Chondrocyte (in vitro differentiated cells): ENCODE data around the gene PLD4. TPM values are rescaled to one million over a fixed set of nuclear protein-coding genes. Genes with fewer than 3 reads are reported as not detected.
A peak's percentile ranks its signal among the peaks of the same experiment; 100 is the strongest.

ENCODE experiments used
- DNase-seq: peaks from one replicate; pipeline ENCODE4 v3.0.0; 2021; ENCODE audit warnings: mixed read lengths, low spot score
- H3K27ac Mint-ChIP-seq: one replicate; pipeline ENCODE4 v1.8.0; 2021; ENCODE audit warnings: mild to moderate bottlenecking, moderate library complexity, mixed read lengths; ENCODE audit not compliant: unreplicated experiment
- H3K27me3 Mint-ChIP-seq: 2 replicates; pipeline ENCODE4 v1.8.0; 2021; ENCODE audit warnings: low read depth, mixed read lengths
- H3K36me3 Mint-ChIP-seq: 2 replicates; pipeline ENCODE4 v1.8.0; 2021; ENCODE audit warnings: low read depth, mixed read lengths
- H3K4me1 Mint-ChIP-seq: 2 replicates; pipeline ENCODE4 v1.8.0; 2021; ENCODE audit warnings: low read depth, mild to moderate bottlenecking, mixed read lengths
- H3K4me3 Mint-ChIP-seq: one replicate; pipeline ENCODE4 v1.8.0; 2021; ENCODE audit warnings: mild to moderate bottlenecking, moderate library complexity, mixed read lengths; ENCODE audit not compliant: unreplicated experiment
- H3K9me3 Mint-ChIP-seq: 2 replicates; pipeline ENCODE4 v1.8.0; 2021; ENCODE audit warnings: low read depth, mixed read lengths
- CTCF ChIP-seq: fragments of 200-600 bp; sonication (generic); IDR thresholded peaks from 2 replicates; pipeline ENCODE4 v1.5.0; 2021; ENCODE audit warnings: antibody characterized with exemption, mild to moderate bottlenecking, moderate library complexity
- total RNA-seq: library from RNA; stranded (reverse); gene quantifications from 3 replicates; pipeline ENCODE4 v1.2.1, GENCODE V29; 2021

PLD4 gene
- total RNA-seq, 1 donor from 2014 or later = 0.10 TPM

- TF ChIP-seq CTCF = no peak
- Mint-ChIP-seq H3K4me1 (peaks cover 4% of the 10 kb centered on the region), H3K4me3 (peak overlapping the region; percentile 60), H3K27ac (no peak overlapping the region), H3K27me3 (no peaks in the 10 kb centered on the region), H3K9me3 (no peaks in the 10 kb centered on the region), H3K36me3 (peaks cover 8% of the 10 kb centered on the region)
- no peak for DNase-seq
Observed at GRCh38 chr14:104933746-104934733, 9.4 kb downstream of the PLD4 start.

GRCh38 chr14:104935026-104935650, 10.5 kb downstream of the PLD4 start:
- no peaks in the 10 kb centered on the region for H3K9me3 Mint-ChIP-seq
- H3K27ac Mint-ChIP-seq = no peak overlapping the region
- no peaks in the 10 kb centered on the region for H3K27me3 Mint-ChIP-seq
- peaks cover 10% of the 10 kb centered on the region for H3K36me3 Mint-ChIP-seq
- no peak overlapping the region for H3K4me3 Mint-ChIP-seq
- no peak for TF ChIP-seq CTCF
- H3K4me1 Mint-ChIP-seq = peaks cover 4% of the 10 kb centered on the region
- no peak for DNase-seq

GRCh38 chr14:104935955-104936354, 11.3 kb downstream of the PLD4 start:
- DNase-seq = no peak
- Mint-ChIP-seq H3K36me3 (peaks cover 16% of the 10 kb centered on the region), H3K9me3 (no peaks in the 10 kb centered on the region), H3K4me3 (no peak overlapping the region), H3K4me1 (peaks cover 4% of the 10 kb centered on the region), H3K27ac (peak overlapping the region; percentile 36), H3K27me3 (no peaks in the 10 kb centered on the region)
- TF ChIP-seq CTCF = no peak

GRCh38 chr14:104936361-104937155, 11.9 kb downstream of the PLD4 start:
- Mint-ChIP-seq H3K36me3 (peaks cover 18% of the 10 kb centered on the region), H3K4me1 (peaks cover 4% of the 10 kb centered on the region)

More at GRCh38 chr14:104936361-104937155, 11.9 kb downstream of the PLD4 start:
- TF ChIP-seq CTCF = no peak
- Mint-ChIP-seq H3K27me3 (no peaks in the 10 kb centered on the region), H3K27ac (peak overlapping the region; percentile 36), H3K4me3 (no peak overlapping the region), H3K9me3 (no peaks in the 10 kb centered on the region)
- DNase-seq = peak; percentile 83
